KMS-11 (cell line): ENCODE results near the gene LGI2.

Source experiments
- H2AFZ ChIP-seq: fragments of 200-600 bp; sonication (generic); 2 replicates; pipeline ENCODE4 v1.6.1; 2016; ENCODE audit warnings: antibody characterized with exemption, mixed run types, low read depth
- H3K27ac ChIP-seq: fragments of 200-600 bp; sonication (generic); 2 replicates; pipeline ENCODE4 v1.6.1; 2016; ENCODE audit warnings: mild to moderate bottlenecking, mixed run types
- H3K27me3 ChIP-seq: fragments of 200-600 bp; sonication (generic); 2 replicates; pipeline ENCODE4 v1.6.1; 2017; ENCODE audit warnings: mild to moderate bottlenecking, low read depth, mixed run types, moderate library complexity; ENCODE audit not compliant: insufficient read depth
- H3K36me3 ChIP-seq: fragments of 200-600 bp; sonication (generic); 2 replicates; pipeline ENCODE4 v1.6.1; 2017; ENCODE audit warnings: mild to moderate bottlenecking, mixed run types; ENCODE audit not compliant: insufficient read depth
- H3K4me1 ChIP-seq: fragments of 200-600 bp; sonication (generic); 2 replicates; pipeline ENCODE4 v1.6.1; 2016; ENCODE audit warnings: mild to moderate bottlenecking, low read depth, mixed run types; ENCODE audit not compliant: poor library complexity, severe bottlenecking
- H3K4me2 ChIP-seq: fragments of 200-600 bp; sonication (generic); 2 replicates; pipeline ENCODE4 v1.7.0; 2016; ENCODE audit warnings: mild to moderate bottlenecking, mixed run types
- H3K4me3 ChIP-seq: fragments of 200-600 bp; sonication (generic); IDR thresholded peaks from 2 replicates; pipeline ENCODE4 v1.6.1; 2017; ENCODE audit warnings: low read depth, low read length, mixed read lengths; ENCODE audit not compliant: insufficient read depth
- H3K79me2 ChIP-seq: fragments of 200-600 bp; sonication (generic); 2 replicates; pipeline ENCODE4 v1.6.1; 2016; ENCODE audit warnings: low read depth, mixed run types; ENCODE audit not compliant: insufficient read depth
- H3K9ac ChIP-seq: fragments of 200-600 bp; sonication (generic); 2 replicates; pipeline ENCODE4 v1.6.1; 2016; ENCODE audit warnings: mild to moderate bottlenecking, mixed run types
- H4K20me1 ChIP-seq: fragments of 200-600 bp; sonication (generic); 2 replicates; pipeline ENCODE4 v1.6.1; 2016; ENCODE audit warnings: mild to moderate bottlenecking, mixed run types; ENCODE audit not compliant: insufficient read depth
- CTCF ChIP-seq: fragments of 200-600 bp; sonication (generic); conservative IDR thresholded peaks from 2 replicates; pipeline ENCODE4 v1.6.1; 2017; ENCODE audit warnings: low read depth, mild to moderate bottlenecking, antibody characterized with exemption, low read length, moderate library complexity, mixed read lengths

Gene LGI2

DNA sequence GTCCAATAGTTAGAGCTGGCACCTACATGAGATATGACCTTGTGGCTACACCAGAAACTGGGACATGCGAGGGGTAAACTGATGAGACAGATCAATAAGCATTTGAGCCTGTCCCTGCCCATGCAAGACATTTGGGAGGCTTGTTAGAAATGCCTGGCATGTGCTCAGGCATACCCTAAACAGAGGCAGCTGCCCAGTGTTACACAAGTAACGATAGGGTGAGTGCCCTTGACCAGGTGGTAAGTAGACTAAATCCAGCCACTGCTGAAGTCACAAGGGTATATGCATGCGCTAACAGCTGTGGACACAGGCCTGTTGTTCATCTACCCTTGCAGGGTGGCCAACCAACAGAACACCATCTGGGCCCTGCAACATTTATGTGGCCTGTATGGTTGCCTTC, 61.8 kb downstream of the LGI2 start:
- Histone ChIP-seq H3K27me3 (no peaks in the 10 kb centered on the region), H2AFZ (no peak overlapping the region), H3K27ac (no peak overlapping the region), H3K9ac (no peak overlapping the region), H3K79me2 (no peaks in the 10 kb centered on the region), H3K4me3 (no peak overlapping the region), H4K20me1 (no peaks in the 10 kb centered on the region), H3K36me3 (no peaks in the 10 kb centered on the region), H3K4me2 (no peak overlapping the region), H3K4me1 (no peaks in the 10 kb centered on the region)
- TF ChIP-seq CTCF, result no peak

- no peak overlapping the region for H3K9ac ChIP-seq
- H3K36me3 ChIP-seq, result no peaks in the 10 kb centered on the region
- no peak overlapping the region for H3K4me2 ChIP-seq
- H3K79me2 ChIP-seq, result no peaks in the 10 kb centered on the region
- H2AFZ ChIP-seq, result no peak overlapping the region
- no peak for TF ChIP-seq CTCF
- H4K20me1 ChIP-seq, result no peaks in the 10 kb centered on the region
- H3K4me1 ChIP-seq, result no peaks in the 10 kb centered on the region
- H3K27ac ChIP-seq, result no peak overlapping the region
- H3K27me3 ChIP-seq, result no peaks in the 10 kb centered on the region
- no peak overlapping the region for H3K4me3 ChIP-seq
Observed at GRCh38 chr4:24968278-24968677, 62.5 kb downstream of the LGI2 start.

DNA sequence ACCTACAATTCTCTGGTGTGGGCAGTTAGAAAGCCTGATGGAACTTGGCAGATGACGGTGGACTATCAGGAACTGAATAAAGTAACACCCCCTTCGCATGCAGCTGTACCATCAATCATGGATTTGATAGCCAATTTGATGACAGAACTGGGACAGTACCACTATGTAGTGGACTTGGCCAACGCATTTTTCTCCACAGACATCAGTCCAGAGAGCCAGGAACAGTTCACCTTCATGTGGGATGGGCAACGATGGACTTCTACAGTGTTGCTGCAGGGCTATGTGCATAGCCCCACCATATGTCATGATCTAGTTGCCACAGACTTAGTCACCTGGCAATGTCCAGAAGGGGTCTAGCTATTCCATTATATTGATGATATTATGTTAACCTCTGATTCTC, 63.4 kb downstream of the LGI2 start:
- H3K4me1 ChIP-seq, result no peaks in the 10 kb centered on the region
- H3K9ac ChIP-seq, result no peak overlapping the region
- H3K27ac ChIP-seq, result no peak overlapping the region
- H3K27me3 ChIP-seq, result no peaks in the 10 kb centered on the region
- H3K4me3 ChIP-seq, result no peak overlapping the region
- no peak overlapping the region for H3K4me2 ChIP-seq
- H4K20me1 ChIP-seq, result no peaks in the 10 kb centered on the region
- H2AFZ ChIP-seq, result no peak overlapping the region
- no peak for TF ChIP-seq CTCF
- H3K36me3 ChIP-seq, result no peaks in the 10 kb centered on the region
- H3K79me2 ChIP-seq, result no peaks in the 10 kb centered on the region

DNA sequence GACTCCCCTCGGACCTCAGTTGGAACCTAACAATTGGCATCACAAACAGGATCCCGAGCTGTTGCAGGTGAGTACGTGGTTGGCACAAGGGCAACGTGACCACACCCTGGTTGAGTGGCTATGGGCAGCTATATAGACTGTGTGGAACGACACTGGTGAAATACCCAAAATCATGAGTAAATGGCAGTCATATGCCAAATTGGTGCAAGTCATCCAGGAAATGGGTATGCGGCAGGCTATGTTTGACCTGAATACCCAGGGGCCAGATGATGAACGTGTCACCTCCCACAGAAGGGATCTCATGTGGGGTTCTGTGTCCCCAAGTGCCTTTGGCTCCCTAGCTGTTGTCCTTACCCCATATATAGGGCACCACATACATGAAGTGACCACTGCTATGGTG, 64.7 kb downstream of the LGI2 start:
- Histone ChIP-seq H2AFZ (no peak overlapping the region), H3K79me2 (no peaks in the 10 kb centered on the region), H3K4me2 (no peak overlapping the region), H3K4me1 (no peaks in the 10 kb centered on the region), H3K9ac (no peak overlapping the region), H3K27ac (no peak overlapping the region), H4K20me1 (no peaks in the 10 kb centered on the region), H3K27me3 (no peaks in the 10 kb centered on the region), H3K36me3 (no peaks in the 10 kb centered on the region), H3K4me3 (no peak overlapping the region)
- TF ChIP-seq CTCF, result no peak

- Histone ChIP-seq H2AFZ (no peak overlapping the region), H3K27me3 (no peaks in the 10 kb centered on the region), H3K9ac (no peak overlapping the region), H3K27ac (no peak overlapping the region), H3K4me3 (no peak overlapping the region), H3K4me1 (no peaks in the 10 kb centered on the region), H3K4me2 (no peak overlapping the region), H3K36me3 (no peaks in the 10 kb centered on the region), H3K79me2 (no peaks in the 10 kb centered on the region), H4K20me1 (no peaks in the 10 kb centered on the region)
- no peak for TF ChIP-seq CTCF
Observed at GRCh38 chr4:24965627-24966026, 65.1 kb downstream of the LGI2 start.
